Measurements from ENCODE around the gene ZCCHC4. TPM values are rescaled to one million over a fixed set of nuclear protein-coding genes. Genes with fewer than 3 reads are reported as not detected.

Gene ZCCHC4
- total RNA-seq, 1 experiment from 2014 or later, result 18.0 TPM

- Histone ChIP-seq H3K27ac (ENCODE audit: low read depth, low read length, poor library complexity, severe bottlenecking) (no peak overlapping the region), H3K9me3 (ENCODE audit: low read depth, low read length, poor library complexity, severe bottlenecking) (no peaks in the 10 kb centered on the region), H3K4me1 (ENCODE audit: insufficient read depth, low read length, poor library complexity, severe bottlenecking) (peaks cover 6% of the 10 kb centered on the region), H3K4me3 (ENCODE audit: low read depth, low read length, poor library complexity, severe bottlenecking) (no peak overlapping the region), H3K36me3 (ENCODE audit: insufficient read depth, low read length, poor library complexity, severe bottlenecking) (peaks cover 26% of the 10 kb centered on the region), H3K27me3 (replicated peaks; ENCODE audit: insufficient read depth, low read depth, low read length, poor library complexity) (no peaks in the 10 kb centered on the region)
- TF ChIP-seq CTCF (conservative IDR thresholded peaks at IDR 0.05; ENCODE audit: low read depth, low read length) (no peak), EZH2 (IDR thresholded peaks at IDR 0.05; ENCODE audit: borderline replicate concordance, low read depth, low read length, poor library complexity, severe bottlenecking) (no peak)
- BruUV-seq (replicated peaks), result no TSS peak
- ChIA-PET CTCF (no interaction called here), POLR2A (ENCODE audit: low non-redundant PET) (no interaction called here)
- intact Hi-C loops (cut with micrococcal nuclease; ENCODE audit: unreplicated experiment), result no loop called here
- no peak for DNase-seq (ENCODE audit: low spot score)
Measured at GRCh38 chr4:25379591-25379990, 67.0 kb downstream of the ZCCHC4 start.

GRCh38 chr4:25383647-25384046 is 71.1 kb downstream of the ZCCHC4 start:
- Histone ChIP-seq H3K4me3 (ENCODE audit: low read depth, low read length, poor library complexity, severe bottlenecking) (no peak overlapping the region), H3K27ac (ENCODE audit: low read depth, low read length, poor library complexity, severe bottlenecking) (no peak overlapping the region), H3K4me1 (ENCODE audit: insufficient read depth, low read length, poor library complexity, severe bottlenecking) (no peaks in the 10 kb centered on the region), H3K36me3 (ENCODE audit: insufficient read depth, low read length, poor library complexity, severe bottlenecking) (peaks cover 26% of the 10 kb centered on the region), H3K27me3 (replicated peaks; ENCODE audit: insufficient read depth, low read depth, low read length, poor library complexity) (no peaks in the 10 kb centered on the region), H3K9me3 (ENCODE audit: low read depth, low read length, poor library complexity, severe bottlenecking) (no peaks in the 10 kb centered on the region)
- TF ChIP-seq CTCF (conservative IDR thresholded peaks at IDR 0.05; ENCODE audit: low read depth, low read length), result no peak
- TF ChIP-seq EZH2 (IDR thresholded peaks at IDR 0.05; ENCODE audit: borderline replicate concordance, low read depth, low read length, poor library complexity, severe bottlenecking), result no peak
- ChIA-PET CTCF (no interaction called here), POLR2A (ENCODE audit: low non-redundant PET) (no interaction called here)
- BruUV-seq (replicated peaks), result no TSS peak
- intact Hi-C loops (cut with micrococcal nuclease; ENCODE audit: unreplicated experiment), result no loop called here
- DNase-seq (ENCODE audit: low spot score), result no peak

- BruUV-seq (replicated peaks), result no TSS peak
- H3K27me3 ChIP-seq (replicated peaks; ENCODE audit: insufficient read depth, low read depth, low read length, poor library complexity), result no peaks in the 10 kb centered on the region
- peaks cover 35% of the 10 kb centered on the region for H3K36me3 ChIP-seq (ENCODE audit: insufficient read depth, low read length, poor library complexity, severe bottlenecking)
- intact Hi-C loops (cut with micrococcal nuclease; ENCODE audit: unreplicated experiment), result no loop called here
- H3K4me1 ChIP-seq (ENCODE audit: insufficient read depth, low read length, poor library complexity, severe bottlenecking), result no peaks in the 10 kb centered on the region
- no peak overlapping the region for H3K4me3 ChIP-seq (ENCODE audit: low read depth, low read length, poor library complexity, severe bottlenecking)
- POLR2A ChIA-PET (ENCODE audit: low non-redundant PET), result no interaction called here
- H3K9me3 ChIP-seq (ENCODE audit: low read depth, low read length, poor library complexity, severe bottlenecking), result no peaks in the 10 kb centered on the region
- TF ChIP-seq CTCF (conservative IDR thresholded peaks at IDR 0.05; ENCODE audit: low read depth, low read length), result no peak
- no peak for TF ChIP-seq EZH2 (IDR thresholded peaks at IDR 0.05; ENCODE audit: borderline replicate concordance, low read depth, low read length, poor library complexity, severe bottlenecking)
- no peak for DNase-seq (ENCODE audit: low spot score)
- CTCF ChIA-PET, result no interaction called here
- no peak overlapping the region for H3K27ac ChIP-seq (ENCODE audit: low read depth, low read length, poor library complexity, severe bottlenecking)
Measured at GRCh38 chr4:25386926-25387325, 74.4 kb downstream of the ZCCHC4 start.

Data from A673 (cell line).